Ishikawa (cell line): ENCODE results near the gene KDM4B.

ENCODE experiments used
- EP300 ChIP-seq: IDR thresholded peaks from 2 replicates; pipeline ENCODE4 v1.6.1; 2012; ENCODE audit warnings: borderline replicate concordance
- MAX ChIP-seq: IDR thresholded peaks from 2 replicates; pipeline ENCODE4 v1.6.1; 2012
- RAD21 ChIP-seq: IDR thresholded peaks from 2 replicates; pipeline ENCODE4 v1.6.1; 2012; ENCODE audit warnings: low read depth
- REST ChIP-seq: IDR thresholded peaks from 2 replicates; pipeline ENCODE4 v1.6.1; 2012; ENCODE audit warnings: low read depth, mild to moderate bottlenecking
- TAF1 ChIP-seq: IDR thresholded peaks from 2 replicates; pipeline ENCODE4 v1.6.1; 2012; ENCODE audit warnings: low read depth, mild to moderate bottlenecking
- ZBTB7A ChIP-seq: IDR thresholded peaks from 2 replicates; pipeline ENCODE4 v1.6.1; 2012; ENCODE audit warnings: low read depth

- no peak for TF ChIP-seq MAX
- TF ChIP-seq REST = no peak
- no peak for TF ChIP-seq EP300
- TF ChIP-seq TAF1 = no peak
- TF ChIP-seq ZBTB7A = no peak
- TF ChIP-seq RAD21 = no peak
Measured at GRCh38 chr19:5050905-5051304, 82.0 kb downstream of the KDM4B start.
